PC-3 (cell line): ENCODE measurements around the gene SLC43A2.

Experiments used
- CTCF ChIP-seq: fragments of 300-600 bp; sonication (generic); conservative IDR thresholded peaks from 2 replicates; pipeline ENCODE4 v1.5.1; 2017; ENCODE audit warnings: antibody characterized with exemption, low read depth, mild to moderate bottlenecking, low read length
- EZH2 ChIP-seq: fragments of 300-600 bp; sonication (generic); IDR thresholded peaks from one replicate; pipeline ENCODE4 v1.6.1; 2017; ENCODE audit warnings: antibody characterized with exemption, mild to moderate bottlenecking, low read length; ENCODE audit not compliant: unreplicated experiment

GRCh38 chr17:1627982-1628855 is at the start of gene SLC43A2:
- TF ChIP-seq CTCF (no peak), EZH2 (no peak)
